Coronary artery (tissue), 2 donors: ENCODE data around the gene GABRG3.

Experiments used
- DNase-seq: peaks from one replicate; pipeline ENCODE4 v3.0.0-alpha.2; 2017; ENCODE audit warnings: low spot score
- H3K27ac ChIP-seq, 2 donors: fragments of 200-600 bp; sonication (generic); one replicate each; pipeline ENCODE4 v1.5.1; 2016 to 2019
- H3K4me3 ChIP-seq: fragments of 200-600 bp; sonication (generic); 2 replicates; pipeline ENCODE4 v1.5.1; 2016; ENCODE audit warnings: mild to moderate bottlenecking, moderate library complexity
- TF ChIP-seq, protein P1 (sequence below): fragments of 200-600 bp; sonication (generic); IDR thresholded peaks from one replicate; pipeline ENCODE4 v1.5.1; 2019; ENCODE audit warnings: antibody characterized with exemption

GABRG3 gene

DNA sequence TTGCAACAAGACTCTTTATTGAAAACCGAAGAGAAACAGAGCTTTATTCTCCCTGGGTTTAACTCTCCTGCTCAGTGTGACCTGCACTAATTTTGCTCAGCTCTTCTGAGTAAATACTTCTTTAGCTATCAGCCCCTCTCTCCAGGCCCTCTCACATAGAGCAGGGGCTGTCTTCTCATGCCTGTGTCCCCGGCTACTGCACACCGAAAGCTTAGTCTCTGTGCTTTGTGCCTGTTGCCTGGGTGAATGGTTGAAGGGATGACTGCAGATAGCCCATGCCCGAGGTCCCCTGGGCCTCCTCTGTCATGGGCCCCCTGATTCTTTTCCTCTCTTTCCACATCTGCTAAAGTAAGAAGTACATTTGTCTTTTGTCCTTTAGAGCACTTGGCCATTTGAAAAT is 195.9 kb downstream of the GABRG3 start:
- DNase-seq: no peak
- TF ChIP-seq, protein P1, sequence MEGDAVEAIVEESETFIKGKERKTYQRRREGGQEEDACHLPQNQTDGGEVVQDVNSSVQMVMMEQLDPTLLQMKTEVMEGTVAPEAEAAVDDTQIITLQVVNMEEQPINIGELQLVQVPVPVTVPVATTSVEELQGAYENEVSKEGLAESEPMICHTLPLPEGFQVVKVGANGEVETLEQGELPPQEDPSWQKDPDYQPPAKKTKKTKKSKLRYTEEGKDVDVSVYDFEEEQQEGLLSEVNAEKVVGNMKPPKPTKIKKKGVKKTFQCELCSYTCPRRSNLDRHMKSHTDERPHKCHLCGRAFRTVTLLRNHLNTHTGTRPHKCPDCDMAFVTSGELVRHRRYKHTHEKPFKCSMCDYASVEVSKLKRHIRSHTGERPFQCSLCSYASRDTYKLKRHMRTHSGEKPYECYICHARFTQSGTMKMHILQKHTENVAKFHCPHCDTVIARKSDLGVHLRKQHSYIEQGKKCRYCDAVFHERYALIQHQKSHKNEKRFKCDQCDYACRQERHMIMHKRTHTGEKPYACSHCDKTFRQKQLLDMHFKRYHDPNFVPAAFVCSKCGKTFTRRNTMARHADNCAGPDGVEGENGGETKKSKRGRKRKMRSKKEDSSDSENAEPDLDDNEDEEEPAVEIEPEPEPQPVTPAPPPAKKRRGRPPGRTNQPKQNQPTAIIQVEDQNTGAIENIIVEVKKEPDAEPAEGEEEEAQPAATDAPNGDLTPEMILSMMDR: no peak
- Histone ChIP-seq H3K27ac (no peak overlapping the region), H3K4me3 (no peak overlapping the region)

DNA sequence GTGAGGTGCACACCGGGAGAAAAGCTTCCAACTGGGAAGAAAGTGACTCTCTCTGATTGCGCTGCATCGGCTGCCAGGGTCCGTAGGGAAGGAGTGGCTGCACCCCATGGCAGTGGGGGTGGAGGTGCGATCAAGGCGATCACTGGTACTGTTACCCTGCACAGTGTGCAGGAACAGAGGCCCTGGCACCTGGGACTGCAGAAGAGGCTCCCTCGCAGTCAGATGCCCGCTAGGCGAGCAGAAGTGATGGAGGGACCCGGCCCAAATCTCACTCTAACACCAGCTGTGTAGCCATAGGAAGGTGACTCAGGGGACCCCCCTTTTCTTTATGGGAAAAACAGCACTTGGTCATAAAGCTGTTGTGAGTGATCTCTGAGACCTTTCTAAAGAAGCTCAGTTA is 196.8 kb downstream of the GABRG3 start:
- TF ChIP-seq, protein P1: no peak
- no peak for DNase-seq
- Histone ChIP-seq H3K27ac (no peak overlapping the region), H3K4me3 (no peak overlapping the region)

DNA sequence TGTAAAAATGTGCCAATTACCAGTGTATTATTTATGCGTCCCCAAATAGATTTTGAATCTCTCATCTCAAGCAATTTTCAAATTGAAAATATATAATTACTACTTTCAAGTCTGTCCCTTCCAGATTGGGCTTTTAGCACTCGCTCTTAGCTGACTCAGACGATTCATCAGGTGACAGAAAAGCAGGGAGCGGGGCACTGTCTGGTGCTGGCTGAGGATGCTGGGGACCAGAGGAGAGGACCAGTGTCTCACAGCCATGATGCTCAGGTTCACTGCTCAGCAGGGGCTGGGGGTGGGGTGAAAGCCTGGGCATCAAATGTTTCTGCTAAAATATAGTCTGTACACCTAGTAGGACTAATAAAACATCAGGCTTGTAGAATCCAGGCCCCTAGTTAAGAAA is 199.9 kb downstream of the GABRG3 start:
- Histone ChIP-seq H3K27ac (no peak overlapping the region), H3K4me3 (no peak overlapping the region)
- DNase-seq: no peak
- TF ChIP-seq, protein P1: no peak

DNA sequence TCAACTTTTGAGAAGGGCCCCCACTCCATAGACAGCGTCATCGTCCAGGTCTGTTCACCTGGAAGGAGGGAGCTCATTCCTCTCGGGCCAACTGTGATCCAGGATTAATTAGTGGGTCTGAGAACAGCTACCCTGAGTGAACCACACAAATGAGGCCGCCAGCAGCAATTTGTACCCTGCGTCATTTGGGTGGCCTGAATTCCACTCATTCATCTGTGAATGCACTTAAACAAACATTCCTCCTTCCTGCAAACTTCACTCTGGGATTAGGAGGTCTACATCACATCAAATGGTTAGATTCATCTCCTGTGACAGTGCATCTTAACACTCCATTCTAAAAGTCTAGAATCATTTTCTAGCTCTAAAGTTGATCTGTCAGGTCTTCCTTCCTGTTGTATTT is 201.8 kb downstream of the GABRG3 start:
- no peak for DNase-seq
- H3K27ac ChIP-seq: no peak overlapping the region
- TF ChIP-seq, protein P1: no peak
- H3K4me3 ChIP-seq: no peak overlapping the region

DNA sequence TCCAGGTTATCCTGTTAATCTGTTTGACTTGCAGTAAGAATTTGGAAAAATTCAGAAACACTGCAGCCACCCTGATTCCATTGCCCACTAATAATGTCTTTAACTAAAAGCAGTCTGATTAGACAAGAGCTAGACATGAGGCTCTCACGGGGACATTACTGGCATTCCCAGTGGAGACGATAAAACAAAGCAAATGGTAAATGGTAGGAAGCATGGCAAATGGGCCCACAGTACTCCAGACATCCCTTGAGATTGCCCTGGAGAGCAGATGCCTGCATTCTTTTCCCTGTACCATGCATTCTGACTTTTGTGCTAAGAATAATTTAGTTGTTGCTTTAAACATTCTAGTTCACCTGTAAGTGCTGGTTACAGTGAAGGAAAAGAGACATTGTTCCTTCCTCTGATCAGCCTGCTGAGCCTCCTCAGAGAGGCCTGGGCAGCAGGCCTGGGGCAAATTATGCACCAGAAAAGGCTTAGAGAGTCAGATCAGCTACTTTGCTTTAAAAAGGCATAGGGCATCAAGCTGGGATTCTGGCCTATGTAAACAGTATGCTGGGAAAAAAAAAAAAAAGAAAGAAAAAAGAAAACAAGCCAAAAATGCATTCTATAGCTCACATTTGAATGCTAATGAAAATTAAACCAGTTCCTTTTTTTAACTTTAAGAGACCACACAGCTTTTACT is 204.6 kb downstream of the GABRG3 start:
- no peak overlapping the region for H3K4me3 ChIP-seq
- H3K27ac ChIP-seq: no peak overlapping the region
- DNase-seq: no peak
- TF ChIP-seq, protein P1: no peak

DNA sequence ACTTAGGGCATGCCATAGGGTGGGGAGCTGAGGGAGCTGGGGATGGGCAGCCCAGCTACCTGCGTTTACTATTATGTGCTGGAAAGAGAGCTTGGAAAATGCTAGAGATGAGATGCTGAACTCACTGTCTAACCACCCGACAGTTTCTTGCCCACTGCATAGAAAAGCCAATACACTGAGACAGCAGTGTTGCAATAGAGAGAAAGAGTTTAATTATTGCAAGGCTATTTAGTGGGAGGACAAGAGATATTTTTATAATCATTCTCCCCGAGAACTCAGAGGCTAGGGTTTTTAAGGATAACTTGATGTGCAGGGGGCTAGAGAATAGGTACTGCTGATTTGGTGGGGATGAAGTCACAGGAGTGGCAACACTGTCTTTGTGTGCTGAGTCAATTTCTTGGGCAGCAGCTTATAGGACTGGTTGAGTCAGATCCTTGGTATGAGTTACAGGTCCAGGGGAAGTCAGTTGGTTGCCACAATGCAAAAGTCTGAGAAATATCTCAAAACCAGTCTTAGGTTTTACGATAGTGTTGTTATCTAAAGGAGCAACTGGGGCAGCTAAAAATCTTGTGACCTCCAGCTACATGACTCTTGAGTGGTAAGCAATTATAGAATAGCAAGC is 205.9 kb downstream of the GABRG3 start:
- TF ChIP-seq, protein P1: no peak
- DNase-seq: no peak
- no peak overlapping the region for H3K27ac ChIP-seq
- H3K4me3 ChIP-seq: no peak overlapping the region

DNA sequence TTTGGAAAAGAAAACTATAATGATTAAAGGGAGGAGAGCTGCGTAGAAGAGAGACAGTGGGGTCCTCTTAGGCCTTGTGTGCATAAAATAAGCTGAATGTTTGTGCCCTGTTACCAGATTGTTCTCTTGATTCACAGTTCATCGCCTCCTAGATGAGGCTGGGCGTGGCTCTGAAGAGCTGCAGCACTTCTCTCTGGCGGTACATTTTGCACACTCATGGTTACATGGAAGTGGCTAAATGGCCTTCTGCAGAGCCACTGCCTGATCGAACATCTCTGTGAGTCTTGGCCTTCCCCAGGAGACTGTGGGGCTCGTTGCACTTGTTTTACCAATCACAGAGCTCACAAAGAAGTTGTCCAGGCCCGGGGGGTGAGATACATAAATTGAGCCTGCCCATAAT is 208.8 kb downstream of the GABRG3 start:
- H3K27ac ChIP-seq: no peak overlapping the region
- DNase-seq: no peak
- no peak overlapping the region for H3K4me3 ChIP-seq
- TF ChIP-seq, protein P1: no peak
